ENCODE results near the gene PDCD4.
A peak's percentile ranks its signal among the peaks of the same experiment; 100 is the strongest.
"Not testable (repeated sequence)": the region's sequence is repeated elsewhere in the genome, so short reads cannot be mapped to it uniquely, and the experiment has no call there.

The PDCD4 gene

GRCh38 chr10:110863956-110864355 lies 7.8 kb upstream of the PDCD4 start:
- no peak for DNase-seq (ENCODE audit: low read depth, low spot score)
- no peak overlapping the region for H3K4me3 ChIP-seq (ENCODE audit: low read depth, low read length)
- TF ChIP-seq, protein P1, sequence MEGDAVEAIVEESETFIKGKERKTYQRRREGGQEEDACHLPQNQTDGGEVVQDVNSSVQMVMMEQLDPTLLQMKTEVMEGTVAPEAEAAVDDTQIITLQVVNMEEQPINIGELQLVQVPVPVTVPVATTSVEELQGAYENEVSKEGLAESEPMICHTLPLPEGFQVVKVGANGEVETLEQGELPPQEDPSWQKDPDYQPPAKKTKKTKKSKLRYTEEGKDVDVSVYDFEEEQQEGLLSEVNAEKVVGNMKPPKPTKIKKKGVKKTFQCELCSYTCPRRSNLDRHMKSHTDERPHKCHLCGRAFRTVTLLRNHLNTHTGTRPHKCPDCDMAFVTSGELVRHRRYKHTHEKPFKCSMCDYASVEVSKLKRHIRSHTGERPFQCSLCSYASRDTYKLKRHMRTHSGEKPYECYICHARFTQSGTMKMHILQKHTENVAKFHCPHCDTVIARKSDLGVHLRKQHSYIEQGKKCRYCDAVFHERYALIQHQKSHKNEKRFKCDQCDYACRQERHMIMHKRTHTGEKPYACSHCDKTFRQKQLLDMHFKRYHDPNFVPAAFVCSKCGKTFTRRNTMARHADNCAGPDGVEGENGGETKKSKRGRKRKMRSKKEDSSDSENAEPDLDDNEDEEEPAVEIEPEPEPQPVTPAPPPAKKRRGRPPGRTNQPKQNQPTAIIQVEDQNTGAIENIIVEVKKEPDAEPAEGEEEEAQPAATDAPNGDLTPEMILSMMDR (IDR thresholded peaks at IDR 0.05; ENCODE audit: low read depth, low read length): no peak
- in situ Hi-C loops (cut with HindIII; ENCODE audit: low sequenced_read_pairs): no loop called here

- in situ Hi-C loops (cut with HindIII; ENCODE audit: low sequenced_read_pairs): no loop called here
These were observed 7.0 kb upstream of the PDCD4 start for GRCh38 chr10:110864662-110865140.

GRCh38 chr10:110865186-110865808 lies 6.4 kb upstream of the PDCD4 start:
- TF ChIP-seq, protein P1 (IDR thresholded peaks at IDR 0.05; ENCODE audit: low read depth, low read length): no peak
- peak; percentile 18 for DNase-seq (ENCODE audit: low read depth, low spot score)
- H3K4me3 ChIP-seq (ENCODE audit: low read depth, low read length): no peak overlapping the region

More at GRCh38 chr10:110864662-110865140, 7.0 kb upstream of the PDCD4 start:
- TF ChIP-seq, protein P1 (IDR thresholded peaks at IDR 0.05; ENCODE audit: low read depth, low read length): no peak
- no peak overlapping the region for H3K4me3 ChIP-seq (ENCODE audit: low read depth, low read length)
- no peak for DNase-seq (ENCODE audit: low read depth, low spot score)

DNA sequence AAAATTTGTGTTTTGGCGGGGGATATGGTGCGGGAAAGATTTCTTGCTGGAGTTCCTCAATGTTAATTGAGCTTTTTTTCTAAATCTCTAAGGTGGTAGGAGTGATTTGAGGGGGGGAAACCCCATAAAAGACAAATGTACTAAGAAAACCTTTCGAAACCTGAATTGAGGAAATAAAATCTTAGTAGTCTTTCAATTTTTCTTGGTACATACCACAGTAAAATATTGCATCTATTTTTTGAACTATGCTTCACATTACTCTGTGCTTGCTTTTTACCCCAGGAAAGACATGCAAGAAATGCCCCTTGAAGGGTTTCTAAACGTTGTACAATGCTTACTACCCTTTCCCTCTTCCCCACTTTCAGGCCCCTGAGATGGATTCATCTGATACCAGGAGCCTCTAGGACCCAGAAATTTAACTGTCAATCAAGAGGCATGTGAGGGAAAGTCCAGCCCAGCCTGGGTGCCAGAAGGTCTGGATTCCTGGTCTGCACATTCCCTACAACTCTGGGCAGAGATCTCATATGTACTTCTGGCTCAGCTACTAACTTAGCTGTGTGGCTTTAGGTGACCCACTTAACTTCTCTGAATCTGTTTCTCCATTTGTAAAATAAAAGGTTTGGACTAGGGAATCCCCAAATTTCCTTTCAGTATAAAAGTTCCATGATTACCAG lies 5.8 kb upstream of the PDCD4 start:
- no peak overlapping the region for H3K4me3 ChIP-seq (ENCODE audit: low read depth, low read length)
- DNase-seq (ENCODE audit: low read depth, low spot score): no peak
- in situ Hi-C loops (cut with HindIII; ENCODE audit: low sequenced_read_pairs): no loop called here
- TF ChIP-seq, protein P1 (IDR thresholded peaks at IDR 0.05; ENCODE audit: low read depth, low read length): no peak

More at GRCh38 chr10:110865186-110865808, 6.4 kb upstream of the PDCD4 start:
- in situ Hi-C loops (cut with HindIII; ENCODE audit: low sequenced_read_pairs): no loop called here

DNA sequence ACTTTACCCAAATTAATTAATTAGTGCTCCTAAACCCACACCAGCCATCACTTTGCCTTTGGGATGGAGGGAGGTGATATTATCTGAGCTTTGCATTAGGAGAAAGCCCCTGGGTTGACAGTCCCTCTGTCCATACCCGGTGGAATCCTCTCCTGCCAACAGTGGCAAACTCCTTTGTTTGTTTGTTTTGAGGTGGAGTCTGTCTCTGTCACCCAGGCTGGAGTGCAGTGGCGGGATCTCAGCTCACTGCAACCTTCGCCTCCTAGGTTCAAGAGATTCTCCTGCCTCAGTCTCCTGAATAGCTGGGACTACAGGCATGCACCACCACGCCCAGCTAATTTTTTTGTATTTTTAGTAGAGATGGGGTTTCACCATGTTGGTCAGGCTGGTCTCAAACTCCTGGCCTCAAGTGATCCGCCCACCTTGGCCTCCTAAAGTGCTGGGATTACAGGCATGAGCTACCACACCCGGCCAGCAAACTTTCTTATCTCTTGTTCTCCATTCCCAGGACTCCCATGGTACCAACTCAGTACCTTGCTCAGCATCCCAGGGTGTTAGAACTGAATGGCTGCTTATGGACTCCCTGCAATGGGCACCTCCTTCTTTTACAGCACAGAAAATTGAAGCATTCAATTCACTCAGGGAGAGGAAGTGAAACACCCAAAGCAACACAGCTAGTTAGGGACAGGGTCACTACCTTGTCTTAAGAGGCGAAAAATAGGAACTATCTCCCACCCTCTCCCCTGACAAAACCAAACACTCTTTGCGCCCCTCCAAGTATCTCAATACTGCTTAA lies 4.5 kb upstream of the PDCD4 start:
- in situ Hi-C loops (cut with HindIII; ENCODE audit: low sequenced_read_pairs); DNase-seq (ENCODE audit: low read depth, low spot score); H3K4me3 ChIP-seq (ENCODE audit: low read depth, low read length): not testable (repeated sequence)

- TF ChIP-seq, protein P1 (IDR thresholded peaks at IDR 0.05; ENCODE audit: low read depth, low read length): no peak
- no peak overlapping the region for H3K4me3 ChIP-seq (ENCODE audit: low read depth, low read length)
- no peak for DNase-seq (ENCODE audit: low read depth, low spot score)
- in situ Hi-C loops (cut with HindIII; ENCODE audit: low sequenced_read_pairs): no loop called here
These were observed 3.8 kb upstream of the PDCD4 start for GRCh38 chr10:110867807-110868465.
